RWPE2 (cell line): ENCODE data around the gene KL.

ENCODE experiments used
- ATAC-seq: fragments of 200-7000 bp; cut with Tn5 transposase; 3 replicates; pipeline ENCODE4 v1.9.1; 2021; ENCODE audit warnings: low read depth
- DNase-seq: peaks from one replicate; pipeline ENCODE4 v3.0.0-alpha.2; 2020; ENCODE audit warnings: low spot score
- H3K27ac ChIP-seq: fragments of 450-650 bp; 2 replicates; pipeline ENCODE4 v1.5.1; 2017; ENCODE audit warnings: mild to moderate bottlenecking; ENCODE audit not compliant: poor library complexity, severe bottlenecking
- H3K27me3 ChIP-seq: fragments of 250-450 bp; sonication (Bioruptor Pico); 2 replicates; pipeline ENCODE4 v1.5.1; 2021; ENCODE audit warnings: mild to moderate bottlenecking, moderate library complexity; ENCODE audit not compliant: insufficient read depth, poor library complexity, severe bottlenecking
- H3K36me3 ChIP-seq: fragments of 250-450 bp; sonication (Bioruptor Pico); 2 replicates; pipeline ENCODE4 v1.5.1; 2020; ENCODE audit warnings: low read depth, mild to moderate bottlenecking, moderate library complexity
- H3K4me1 ChIP-seq: fragments of 250-450 bp; sonication (Bioruptor Pico); 2 replicates; pipeline ENCODE4 v1.5.1; 2021; ENCODE audit warnings: mild to moderate bottlenecking, moderate library complexity; ENCODE audit not compliant: insufficient read depth, poor library complexity, severe bottlenecking
- H3K4me3 ChIP-seq: fragments of 250-450 bp; sonication (Bioruptor Pico); 2 replicates; pipeline ENCODE4 v1.5.1; 2021; ENCODE audit warnings: mild to moderate bottlenecking, moderate library complexity; ENCODE audit not compliant: severe bottlenecking
- H3K9me3 ChIP-seq: fragments of 250-450 bp; sonication (Bioruptor Pico); 2 replicates; pipeline ENCODE4 v1.5.1; 2021; ENCODE audit warnings: mild to moderate bottlenecking, moderate library complexity; ENCODE audit not compliant: severe bottlenecking
- TF ChIP-seq, protein P1 (sequence below): fragments of 450-650 bp; IDR thresholded peaks from one replicate; pipeline ENCODE4 v1.5.1; 2017; ENCODE audit warnings: mild to moderate bottlenecking, moderate library complexity; ENCODE audit not compliant: poor library complexity, severe bottlenecking

Gene KL

DNA sequence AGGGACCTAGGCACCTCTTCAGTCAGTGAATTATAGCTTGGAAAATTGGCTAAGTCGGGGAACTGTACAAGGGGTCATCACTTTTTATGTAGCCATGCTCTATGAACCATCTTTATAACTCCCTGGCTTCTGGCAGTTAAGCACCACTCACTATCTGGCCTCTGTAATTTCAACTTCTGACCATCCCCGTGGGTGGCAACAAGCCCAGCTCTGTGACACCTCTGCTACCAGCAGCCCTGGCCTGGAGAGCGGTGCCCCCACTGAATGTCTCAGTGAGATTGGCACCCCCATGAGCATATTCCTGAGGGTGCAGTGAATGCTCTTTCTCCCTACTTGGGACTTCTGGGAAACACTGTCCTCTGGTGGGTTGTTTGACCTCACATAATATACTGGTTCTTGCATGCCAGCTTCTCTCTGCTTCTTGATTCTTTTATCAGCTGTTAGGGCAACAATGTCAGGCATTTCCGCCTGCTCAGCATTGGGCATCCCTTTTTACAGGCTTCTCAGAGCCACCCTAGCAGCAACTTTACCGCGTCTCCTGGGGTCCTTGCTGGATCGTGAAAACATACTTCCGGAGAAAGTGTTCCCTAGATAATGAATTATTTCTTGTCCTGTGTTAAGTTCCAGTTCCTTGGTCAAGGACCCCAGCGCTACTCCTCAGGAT, 10.4 kb downstream of the KL start:
- ATAC-seq (no peak), DNase-seq (no peak)
- H3K36me3 ChIP-seq, result no peaks in the 10 kb centered on the region
- H3K27ac ChIP-seq, result no peak overlapping the region
- TF ChIP-seq, protein P1, sequence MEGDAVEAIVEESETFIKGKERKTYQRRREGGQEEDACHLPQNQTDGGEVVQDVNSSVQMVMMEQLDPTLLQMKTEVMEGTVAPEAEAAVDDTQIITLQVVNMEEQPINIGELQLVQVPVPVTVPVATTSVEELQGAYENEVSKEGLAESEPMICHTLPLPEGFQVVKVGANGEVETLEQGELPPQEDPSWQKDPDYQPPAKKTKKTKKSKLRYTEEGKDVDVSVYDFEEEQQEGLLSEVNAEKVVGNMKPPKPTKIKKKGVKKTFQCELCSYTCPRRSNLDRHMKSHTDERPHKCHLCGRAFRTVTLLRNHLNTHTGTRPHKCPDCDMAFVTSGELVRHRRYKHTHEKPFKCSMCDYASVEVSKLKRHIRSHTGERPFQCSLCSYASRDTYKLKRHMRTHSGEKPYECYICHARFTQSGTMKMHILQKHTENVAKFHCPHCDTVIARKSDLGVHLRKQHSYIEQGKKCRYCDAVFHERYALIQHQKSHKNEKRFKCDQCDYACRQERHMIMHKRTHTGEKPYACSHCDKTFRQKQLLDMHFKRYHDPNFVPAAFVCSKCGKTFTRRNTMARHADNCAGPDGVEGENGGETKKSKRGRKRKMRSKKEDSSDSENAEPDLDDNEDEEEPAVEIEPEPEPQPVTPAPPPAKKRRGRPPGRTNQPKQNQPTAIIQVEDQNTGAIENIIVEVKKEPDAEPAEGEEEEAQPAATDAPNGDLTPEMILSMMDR, result no peak
- H3K4me3 ChIP-seq, result no peak overlapping the region
- H3K9me3 ChIP-seq, result no peaks in the 10 kb centered on the region
- no peaks in the 10 kb centered on the region for H3K4me1 ChIP-seq
- peaks cover 14% of the 10 kb centered on the region for H3K27me3 ChIP-seq

DNA sequence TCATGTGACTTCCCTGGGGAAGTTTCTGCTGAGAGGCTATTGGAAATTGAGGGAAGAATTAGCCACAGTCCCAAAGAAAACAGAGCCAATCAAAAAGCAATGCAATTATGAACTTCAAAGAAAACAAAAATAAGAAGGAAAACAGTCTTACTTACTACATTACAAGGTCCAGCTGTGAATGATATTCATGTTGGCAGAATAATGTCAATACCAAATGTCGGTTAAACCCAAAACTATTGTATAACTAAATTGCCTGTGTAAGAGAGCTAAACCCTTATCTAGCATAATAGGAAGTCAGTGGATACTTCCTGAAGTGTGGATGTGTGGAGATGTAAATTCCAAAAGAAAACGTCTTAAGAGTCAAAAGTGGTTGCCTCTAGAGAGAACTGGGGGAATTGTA, 12.4 kb downstream of the KL start:
- Histone ChIP-seq H3K27ac (no peak overlapping the region), H3K27me3 (no peaks in the 10 kb centered on the region), H3K4me1 (no peaks in the 10 kb centered on the region), H3K4me3 (no peak overlapping the region), H3K36me3 (no peaks in the 10 kb centered on the region), H3K9me3 (no peaks in the 10 kb centered on the region)
- ATAC-seq (no peak), DNase-seq (no peak)
- TF ChIP-seq, protein P1, result no peak

DNA sequence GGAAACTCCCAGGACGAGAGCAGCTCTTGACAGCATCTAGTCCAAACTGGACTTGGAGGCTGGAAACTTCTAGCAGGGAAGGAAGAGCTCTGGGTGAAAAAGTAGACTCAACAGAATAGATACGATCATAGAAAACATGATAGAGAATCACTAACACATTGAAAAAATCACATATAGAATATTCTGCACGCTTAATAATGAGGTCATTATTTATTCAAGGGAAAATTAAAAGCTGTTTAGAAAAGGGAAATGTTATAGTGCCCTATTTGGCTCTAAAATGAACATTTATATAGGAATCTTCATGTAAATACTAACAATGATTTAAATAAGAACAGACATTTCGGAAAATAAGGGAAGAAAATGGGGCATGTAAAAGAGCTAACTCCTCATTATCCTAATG, 15.1 kb downstream of the KL start:
- Histone ChIP-seq H3K27me3 (no peaks in the 10 kb centered on the region), H3K4me1 (no peaks in the 10 kb centered on the region), H3K36me3 (no peaks in the 10 kb centered on the region), H3K4me3 (no peak overlapping the region), H3K27ac (no peak overlapping the region), H3K9me3 (no peaks in the 10 kb centered on the region)
- TF ChIP-seq, protein P1, result no peak
- DNase-seq (no peak), ATAC-seq (no peak)

DNA sequence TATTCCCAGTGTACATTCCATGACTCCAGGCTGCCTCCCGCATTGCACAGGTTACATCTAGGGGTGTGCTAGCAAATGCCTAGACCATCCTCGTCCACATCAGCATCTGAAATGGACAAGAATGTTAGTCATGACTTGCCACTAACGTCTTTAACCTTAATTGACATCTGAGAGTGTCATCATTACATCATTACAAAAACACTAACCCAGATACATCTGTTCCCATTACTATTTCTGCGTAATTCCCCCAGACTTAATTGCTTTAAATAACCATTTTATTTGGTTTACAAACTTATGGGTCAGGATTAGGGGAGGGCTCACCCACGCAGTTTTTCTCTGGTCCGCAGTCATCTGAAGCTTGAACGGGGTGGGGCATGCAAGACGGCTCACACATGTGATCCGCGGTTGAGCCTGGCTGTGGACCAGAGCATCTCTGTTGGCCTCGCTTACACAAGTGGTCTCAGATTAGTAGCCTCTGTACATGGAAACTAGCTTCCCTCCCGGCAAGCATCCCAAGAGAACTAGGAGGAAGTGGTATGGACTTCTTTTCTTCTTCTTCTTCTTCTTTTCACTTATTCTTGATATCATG, 15.9 kb downstream of the KL start:
- no peaks in the 10 kb centered on the region for H3K36me3 ChIP-seq
- TF ChIP-seq, protein P1, result no peak
- no peaks in the 10 kb centered on the region for H3K9me3 ChIP-seq
- no peaks in the 10 kb centered on the region for H3K27me3 ChIP-seq
- no peak overlapping the region for H3K4me3 ChIP-seq
- ATAC-seq (no peak), DNase-seq (no peak)
- no peaks in the 10 kb centered on the region for H3K4me1 ChIP-seq
- H3K27ac ChIP-seq, result no peak overlapping the region

DNA sequence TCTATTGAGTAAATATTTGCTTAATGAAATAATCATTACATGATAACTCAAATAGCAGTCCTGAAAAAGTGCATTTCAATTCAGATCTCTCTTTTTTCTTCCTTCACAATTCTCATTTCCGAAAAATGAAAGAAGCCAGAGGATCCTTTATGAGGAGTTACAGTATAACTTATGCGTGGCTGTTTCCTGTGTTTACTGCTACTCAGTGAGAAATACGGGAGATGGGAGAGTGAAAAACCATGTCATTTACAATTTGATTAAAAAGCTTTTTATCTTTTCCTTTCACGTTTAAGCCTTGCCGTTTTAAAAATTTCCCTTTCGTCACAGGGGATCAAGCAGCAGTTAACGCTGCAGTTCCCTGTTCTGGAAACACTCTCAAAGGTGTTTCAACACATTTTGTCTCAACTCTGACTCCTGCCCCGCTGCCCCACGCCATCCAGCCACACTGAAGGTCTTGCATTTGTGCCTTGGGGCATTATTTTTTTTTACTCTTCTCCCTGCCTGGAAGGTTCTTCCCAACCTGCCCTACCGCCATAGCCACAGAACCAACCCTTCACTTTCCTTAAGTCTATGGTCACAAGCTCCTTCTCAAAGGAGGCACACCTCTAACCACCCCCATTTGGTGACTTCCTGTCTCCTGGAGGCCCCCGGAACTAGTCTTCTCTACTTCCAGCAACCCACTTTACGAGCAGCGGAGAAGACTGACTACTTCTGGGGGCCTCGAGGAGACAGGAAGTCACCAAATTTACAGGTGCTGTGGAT, 17.0 kb downstream of the KL start:
- Histone ChIP-seq H3K9me3 (no peaks in the 10 kb centered on the region), H3K4me3 (no peak overlapping the region), H3K4me1 (no peaks in the 10 kb centered on the region), H3K27ac (no peak overlapping the region), H3K27me3 (no peaks in the 10 kb centered on the region), H3K36me3 (no peaks in the 10 kb centered on the region)
- TF ChIP-seq, protein P1, result no peak
- ATAC-seq (no peak), DNase-seq (no peak)
